IPS-18a (cell line): ENCODE measurements around the gene CNOT10.

Source experiments
- H3K27ac ChIP-seq: one replicate; pipeline ENCODE4 v1.5.1; 2013; ENCODE audit warnings: low read length
- H3K27me3 ChIP-seq: one replicate; pipeline ENCODE4 v1.6.1; 2013; ENCODE audit warnings: mild to moderate bottlenecking, low read length; ENCODE audit not compliant: control insufficient read depth, insufficient read depth
- H3K36me3 ChIP-seq: one replicate; pipeline ENCODE4 v1.6.1; 2013; ENCODE audit warnings: low read depth, low read length; ENCODE audit not compliant: control insufficient read depth
- H3K4me1 ChIP-seq: one replicate; pipeline ENCODE4 v1.6.1; 2013; ENCODE audit warnings: low read depth, low read length; ENCODE audit not compliant: control insufficient read depth
- H3K4me3 ChIP-seq: one replicate; pipeline ENCODE4 v1.5.1; 2013; ENCODE audit warnings: low read length
- H3K9ac ChIP-seq: one replicate; pipeline ENCODE4 v1.6.1; 2013; ENCODE audit warnings: mild to moderate bottlenecking, low read length, moderate library complexity
- H3K9me3 ChIP-seq: one replicate; pipeline ENCODE4 v1.6.1; 2013; ENCODE audit warnings: low read depth, low read length; ENCODE audit not compliant: control insufficient read depth

CNOT10 gene

GRCh38 chr3:32820971-32821685, 136.1 kb downstream of the CNOT10 start:
- peaks cover 47% of the 10 kb centered on the region for H3K36me3 ChIP-seq
- no peaks in the 10 kb centered on the region for H3K9me3 ChIP-seq
- H3K9ac ChIP-seq, result peak overlapping the region; percentile 95
- peaks cover 33% of the 10 kb centered on the region for H3K4me1 ChIP-seq
- H3K4me3 ChIP-seq, result peak overlapping the region; percentile 98
- H3K27ac ChIP-seq, result no peak overlapping the region
- no peaks in the 10 kb centered on the region for H3K27me3 ChIP-seq

- Histone ChIP-seq H3K4me1 (peaks cover 35% of the 10 kb centered on the region), H3K27ac (no peak overlapping the region), H3K36me3 (peaks cover 49% of the 10 kb centered on the region), H3K27me3 (no peaks in the 10 kb centered on the region), H3K4me3 (peak overlapping the region; percentile 98), H3K9ac (peak overlapping the region; percentile 95), H3K9me3 (no peaks in the 10 kb centered on the region)
These were observed 136.8 kb downstream of the CNOT10 start for GRCh38 chr3:32821686-32822296.

GRCh38 chr3:32822609-32823498, 137.9 kb downstream of the CNOT10 start:
- peaks cover 55% of the 10 kb centered on the region for H3K36me3 ChIP-seq
- H3K27me3 ChIP-seq, result no peaks in the 10 kb centered on the region
- H3K27ac ChIP-seq, result no peak overlapping the region
- H3K4me1 ChIP-seq, result peaks cover 39% of the 10 kb centered on the region
- no peaks in the 10 kb centered on the region for H3K9me3 ChIP-seq
- peak overlapping the region; percentile 95 for H3K9ac ChIP-seq
- peak overlapping the region; percentile 98 for H3K4me3 ChIP-seq
